ENCODE measurements around the gene PLEKHG7.

DNA sequence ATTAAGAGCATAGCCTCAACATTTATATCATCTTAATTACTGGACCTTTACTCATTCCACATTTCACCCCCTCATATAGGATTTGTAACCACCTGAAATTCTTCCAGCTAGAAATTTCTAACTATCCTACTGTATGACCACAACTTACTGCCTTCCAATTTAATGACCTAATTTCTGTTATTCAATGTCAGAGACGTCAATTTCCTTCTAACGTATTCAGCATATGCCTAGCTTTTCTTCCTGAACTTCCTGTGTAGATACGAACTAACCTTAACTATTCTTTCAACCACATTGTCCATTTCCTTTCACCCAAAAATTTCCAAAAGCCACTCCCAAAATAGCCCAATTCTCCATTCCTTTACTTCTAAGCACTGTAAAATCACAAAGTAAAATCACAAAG, 118.4 kb downstream of the PLEKHG7 start:
- TF ChIP-seq CTCF (IDR thresholded peaks at IDR 0.05; ENCODE audit: control extremely low read depth in 1 of 3, insufficient read depth in 1 of 3, low read depth in 1 of 3, low read length in 3 of 3) (no peak), TEAD4 (IDR thresholded peaks at IDR 0.05; ENCODE audit: low read depth, low read length) (no peak), POLR2A (IDR thresholded peaks at IDR 0.05; ENCODE audit: control extremely low read depth in 1 of 2, low read depth in 2 of 2, low read length in 2 of 2) (no peak)

Measured in H1 (cell line).